C1 segment of cervical spinal cord (tissue), 14 donors: ENCODE data around the gene MEG3.

Source experiments
- DNase-seq, 14 donors: peaks; one replicate each; lab custom pipeline; 2025; lab: John Stamatoyannopoulos, UW

Gene MEG3

DNA sequence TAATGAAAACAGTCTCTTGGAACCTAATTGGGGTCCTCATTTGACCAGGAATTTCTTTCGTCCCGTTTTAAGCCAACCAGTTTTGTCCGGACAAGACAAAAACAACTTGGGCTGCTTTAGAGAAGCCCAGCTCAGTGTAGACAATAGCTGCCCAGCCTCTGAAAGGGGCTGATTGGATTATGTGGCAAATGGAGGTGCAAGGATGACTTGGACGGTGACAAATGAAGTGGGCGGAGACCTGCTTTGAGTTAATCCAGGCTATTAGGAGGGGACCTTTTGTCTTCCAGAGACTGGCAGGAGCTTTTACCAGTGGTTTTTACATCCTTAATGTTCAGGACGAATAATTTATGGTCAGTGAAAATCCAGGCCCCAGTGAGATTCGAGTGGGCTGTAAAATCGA lies 4.8 kb downstream of the MEG3 start:
- no peak for DNase-seq

DNA sequence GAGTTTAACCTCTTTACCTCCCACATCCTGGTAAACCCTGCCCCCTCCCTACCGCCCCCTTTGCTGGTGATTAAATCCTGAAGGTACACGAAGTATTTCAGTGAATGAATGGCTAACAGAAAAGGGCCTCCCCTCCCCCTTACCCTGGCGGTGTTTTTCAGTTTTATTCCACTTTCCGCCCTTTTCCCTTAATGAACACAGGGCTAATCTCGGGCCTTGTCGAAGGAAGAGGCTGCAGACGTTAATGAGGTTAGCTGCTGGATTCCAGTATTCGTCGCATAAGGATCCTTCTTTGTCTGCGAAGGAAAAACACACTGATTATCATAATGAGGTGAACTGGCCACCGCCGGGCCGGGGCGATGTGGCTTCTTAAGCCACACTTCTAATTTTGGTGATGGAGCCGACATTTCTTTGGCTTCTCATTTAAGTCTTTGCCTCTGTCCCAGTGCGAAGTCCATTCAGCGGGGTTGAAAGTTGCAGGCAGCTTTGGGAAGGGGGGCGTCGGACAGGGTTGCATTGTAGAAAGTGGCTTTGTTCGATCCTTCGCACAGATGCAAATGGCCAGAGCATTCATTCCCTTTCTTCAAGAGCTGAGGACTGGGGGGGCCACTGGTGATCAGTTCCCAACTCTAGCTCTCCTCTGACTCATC lies 6.5 kb downstream of the MEG3 start:
- DNase-seq: no peak

DNA sequence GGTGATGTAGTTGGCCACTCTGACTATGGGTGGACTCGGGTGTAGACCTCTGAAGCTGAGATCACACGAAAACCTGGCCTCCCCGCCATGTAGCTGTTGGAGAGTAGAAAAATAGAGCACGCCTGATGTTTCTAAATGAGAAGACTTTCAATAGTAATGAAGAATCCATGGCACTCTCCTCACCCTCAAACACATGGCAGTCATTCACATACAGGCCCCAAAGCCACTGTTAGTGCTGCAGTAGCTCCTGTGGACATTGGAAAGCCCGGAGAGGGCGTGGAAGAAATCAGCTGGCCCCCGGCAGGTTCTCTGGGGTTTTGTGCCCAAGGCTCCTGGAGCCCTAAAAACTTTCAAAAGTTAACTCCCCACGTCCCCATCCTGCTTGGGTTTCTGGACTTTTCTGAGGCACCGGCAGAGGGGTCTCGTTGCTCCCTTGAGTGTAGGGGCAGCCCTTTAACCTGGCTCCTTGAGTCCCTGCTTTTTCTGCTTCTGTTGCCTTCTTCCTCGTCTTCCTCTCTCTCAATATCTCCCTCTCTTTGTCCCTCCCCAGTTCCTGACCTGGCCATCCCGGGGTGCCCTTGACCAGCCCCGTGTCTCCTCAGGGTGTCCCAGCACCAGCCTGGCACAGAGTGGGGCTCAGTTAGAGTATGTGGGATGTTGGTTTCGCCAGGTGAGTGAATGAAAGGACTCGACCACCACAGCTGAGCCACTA lies 8.3 kb downstream of the MEG3 start:
- DNase-seq: no peak

DNA sequence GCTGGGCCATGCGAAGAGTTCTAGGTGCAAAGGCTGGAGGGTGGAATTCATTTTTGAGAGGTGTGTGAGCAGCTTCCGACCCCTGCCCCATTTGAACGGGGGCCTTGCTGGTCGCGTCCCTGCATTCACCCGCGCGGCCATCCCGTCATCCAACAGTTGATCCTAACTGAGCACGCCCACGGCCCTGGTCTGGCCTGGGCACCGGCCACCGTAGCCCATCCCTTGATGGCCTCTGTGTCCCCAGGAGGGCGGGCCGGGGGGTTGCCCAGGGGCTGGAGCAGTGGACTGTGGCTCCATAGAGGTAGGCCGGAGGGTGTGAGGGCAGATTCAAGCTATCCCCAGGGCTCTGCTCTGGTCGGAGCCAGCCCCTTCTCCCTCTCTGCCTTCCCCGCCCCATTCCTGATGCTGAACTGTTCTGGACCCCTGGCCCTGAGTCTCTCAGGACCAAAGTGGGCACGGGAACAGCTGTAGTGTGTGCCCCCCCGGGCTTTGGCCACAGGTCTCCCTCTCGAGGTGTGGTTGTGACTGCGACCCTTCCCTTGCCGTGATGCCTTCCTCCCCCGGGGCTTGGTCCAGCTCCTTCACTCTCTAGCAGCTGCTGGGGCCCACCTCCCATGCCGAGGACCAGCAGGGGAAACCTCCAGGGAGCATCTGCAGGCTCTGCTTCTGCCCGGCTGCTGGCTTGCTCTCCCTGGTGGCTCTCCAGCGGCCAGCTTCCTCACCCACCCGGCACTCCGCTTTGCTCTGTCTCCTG lies 9.1 kb downstream of the MEG3 start:
- no peak for DNase-seq

DNA sequence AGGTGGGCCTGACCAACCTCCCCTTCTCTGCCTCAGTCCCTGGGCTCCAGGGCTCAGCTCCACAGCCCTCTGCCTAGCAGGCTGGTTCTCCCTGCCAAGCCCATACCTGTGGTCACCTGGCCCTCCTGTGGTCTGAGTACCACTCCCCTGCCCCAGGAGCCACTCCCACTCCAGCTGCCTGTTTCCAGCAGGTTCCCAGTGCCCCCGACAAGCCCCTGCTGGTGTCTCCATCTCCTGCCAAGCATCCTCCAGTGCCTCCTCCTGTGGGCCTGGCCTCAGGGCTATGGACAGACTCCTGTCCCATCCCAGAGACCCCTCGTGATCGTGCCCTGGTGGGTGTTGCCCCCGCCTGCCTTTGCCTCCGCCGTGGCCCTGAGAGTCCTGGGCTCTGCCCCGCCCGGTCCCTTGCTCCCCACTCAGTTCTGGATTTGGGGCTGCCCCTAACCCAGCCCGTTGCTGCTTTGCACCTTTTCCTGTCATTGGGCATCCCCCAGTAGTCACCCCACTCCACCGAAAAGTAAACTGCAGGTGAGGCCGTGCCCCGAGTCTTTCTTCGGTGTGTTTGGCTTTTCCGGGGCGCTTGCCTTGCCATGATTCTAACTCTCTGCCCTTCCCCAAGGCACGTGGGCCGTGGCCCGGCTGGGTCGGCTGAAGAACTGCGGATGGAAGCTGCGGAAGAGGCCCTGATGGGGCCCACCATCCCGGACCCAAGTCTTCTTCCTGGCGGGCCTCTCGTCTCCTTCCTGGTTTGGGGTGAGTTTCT lies 9.8 kb downstream of the MEG3 start:
- no peak for DNase-seq

DNA sequence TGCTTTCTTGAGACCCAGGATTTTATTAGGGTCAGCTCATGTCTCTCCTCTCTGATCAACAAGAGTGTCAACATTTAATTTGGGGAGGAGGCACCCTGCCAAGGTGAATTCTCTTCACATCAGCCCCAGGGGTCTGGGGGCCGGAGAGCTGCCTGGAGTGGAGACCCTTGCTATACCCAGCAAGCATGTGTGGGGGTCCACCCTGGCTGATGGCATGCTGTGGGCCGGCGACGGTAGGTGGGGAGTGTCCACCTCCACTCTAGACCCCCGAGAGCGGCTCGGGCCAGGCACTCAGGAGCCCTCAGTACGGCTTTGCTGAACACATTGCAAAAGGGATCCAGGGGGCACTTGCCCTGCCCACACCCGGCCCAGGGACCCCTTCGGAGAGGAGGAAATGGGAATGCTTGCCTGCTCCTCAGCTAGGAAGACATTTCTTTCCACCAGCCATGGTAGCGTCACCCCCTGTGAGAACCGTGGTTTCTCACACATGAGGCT lies 10.4 kb downstream of the MEG3 start:
- no peak for DNase-seq

DNA sequence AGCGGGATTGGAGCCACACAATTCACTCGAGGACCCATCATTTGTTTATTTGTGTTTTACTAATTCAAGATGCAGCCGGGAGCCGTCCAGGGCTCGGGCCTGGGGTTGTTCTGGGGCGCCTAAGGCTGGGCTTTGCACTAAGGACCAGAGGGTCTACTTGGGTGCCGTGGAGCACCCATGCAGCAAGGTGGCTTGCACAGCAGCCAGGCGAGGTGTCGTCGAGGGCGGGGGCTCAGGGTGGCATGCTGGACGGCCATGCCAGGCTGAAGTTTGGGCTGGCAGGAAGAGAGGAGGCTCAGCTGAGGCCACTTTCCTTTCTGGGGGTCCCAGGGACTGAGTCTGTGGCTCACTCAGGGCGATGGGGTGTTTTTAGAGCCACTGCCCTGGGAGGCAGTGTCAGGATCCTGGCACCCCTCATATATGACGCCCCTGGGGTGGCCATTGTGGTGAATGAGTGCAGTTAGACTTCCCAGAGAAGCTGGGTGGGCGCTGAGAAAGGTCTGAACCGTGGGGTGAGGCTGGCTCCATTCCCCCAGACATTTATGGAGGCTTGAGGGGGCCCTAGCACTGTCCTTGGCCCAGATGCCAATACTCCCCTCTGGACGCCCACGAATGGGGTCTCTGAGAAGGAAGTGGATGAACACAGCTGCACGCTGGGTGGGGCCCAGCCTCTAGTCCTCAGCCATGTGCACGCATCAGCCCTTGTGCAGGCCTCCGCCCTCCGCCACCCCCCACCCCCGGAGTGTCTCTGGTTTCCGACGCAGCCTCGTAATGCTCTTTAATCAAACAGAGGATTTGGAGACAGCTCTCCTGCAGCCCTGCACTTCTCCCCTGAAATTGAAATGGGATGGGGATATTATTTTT lies 11.3 kb downstream of the MEG3 start:
- no peak for DNase-seq

DNA sequence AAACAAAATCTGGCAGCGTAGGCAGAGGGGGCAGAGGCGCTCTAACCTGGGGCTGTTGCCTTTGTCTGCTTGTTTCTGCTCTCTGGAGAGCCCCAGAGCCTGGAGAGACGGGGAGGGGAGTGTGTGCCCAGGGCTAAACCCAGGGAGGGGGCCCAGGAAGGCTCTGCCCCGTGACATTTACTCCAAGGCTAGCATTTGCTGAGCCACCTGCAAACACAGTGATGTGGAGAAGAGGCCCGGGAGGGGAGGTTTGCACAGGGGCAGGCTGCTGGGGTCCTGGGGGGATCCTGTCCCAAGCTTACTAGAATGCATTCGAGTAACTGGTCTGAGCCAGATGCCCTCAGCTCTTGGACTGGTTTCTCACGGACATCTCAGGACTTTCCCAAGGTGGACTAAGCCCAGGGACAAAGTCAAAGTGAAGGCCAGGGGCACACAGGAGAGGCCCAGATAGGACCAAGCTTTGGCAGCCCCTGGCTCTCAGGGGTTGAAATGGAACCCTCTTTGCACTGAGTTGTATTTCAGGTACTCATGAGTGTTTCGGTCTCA lies 12.0 kb downstream of the MEG3 start:
- DNase-seq: no peak

DNA sequence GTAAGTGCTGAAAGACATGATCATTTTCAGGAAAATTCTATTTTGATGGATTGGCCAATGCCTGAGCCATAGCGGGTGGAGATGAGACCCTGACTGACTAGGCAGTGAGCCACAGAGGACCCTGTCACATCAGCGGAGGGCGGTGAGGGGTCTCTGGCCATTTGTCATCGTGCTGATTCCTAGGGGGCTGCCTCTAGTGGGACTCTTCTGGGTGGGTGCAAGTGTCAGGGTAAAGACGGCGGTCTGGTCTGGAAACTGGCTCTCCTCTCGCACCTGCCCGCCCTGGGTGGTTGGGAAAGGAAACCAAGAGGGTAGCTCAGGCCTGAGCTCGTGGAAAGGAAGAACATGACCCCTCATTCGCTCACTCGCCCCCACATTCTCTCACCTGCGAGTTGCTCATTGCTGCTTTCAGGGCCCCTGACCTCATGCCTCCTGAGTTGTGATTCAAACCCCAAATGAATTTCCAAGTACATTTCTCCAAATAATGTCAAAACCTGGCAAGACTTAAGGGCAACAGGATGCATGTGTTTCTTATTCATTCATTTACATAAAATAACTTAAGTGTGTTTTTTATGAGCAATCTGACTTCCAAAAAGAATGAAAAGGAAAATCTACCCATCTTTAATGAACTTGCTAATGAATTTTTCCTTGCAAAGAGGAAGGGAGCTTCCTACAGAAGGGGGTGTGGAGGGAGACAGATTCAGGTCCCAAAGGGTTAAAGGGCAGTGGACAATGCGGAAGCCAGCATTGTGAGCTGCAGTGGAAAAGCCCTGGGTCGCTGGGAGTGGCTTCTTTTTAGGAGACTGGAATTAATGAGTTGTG lies 12.8 kb downstream of the MEG3 start:
- DNase-seq: no peak

DNA sequence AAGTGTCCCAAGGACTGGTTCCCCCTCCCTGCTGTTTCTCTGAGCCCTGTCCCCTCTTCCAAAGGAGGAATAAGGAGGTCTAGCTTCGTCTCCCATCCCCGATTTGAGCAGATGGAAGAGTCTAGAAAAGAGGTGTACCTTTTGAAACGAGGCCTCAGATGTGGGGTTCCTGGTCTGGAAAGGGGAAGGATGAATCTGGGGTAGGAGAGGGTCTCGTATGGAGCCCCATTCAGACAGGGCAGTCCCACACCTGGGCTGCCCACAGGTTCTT lies 13.3 kb downstream of the MEG3 start:
- DNase-seq: no peak

DNA sequence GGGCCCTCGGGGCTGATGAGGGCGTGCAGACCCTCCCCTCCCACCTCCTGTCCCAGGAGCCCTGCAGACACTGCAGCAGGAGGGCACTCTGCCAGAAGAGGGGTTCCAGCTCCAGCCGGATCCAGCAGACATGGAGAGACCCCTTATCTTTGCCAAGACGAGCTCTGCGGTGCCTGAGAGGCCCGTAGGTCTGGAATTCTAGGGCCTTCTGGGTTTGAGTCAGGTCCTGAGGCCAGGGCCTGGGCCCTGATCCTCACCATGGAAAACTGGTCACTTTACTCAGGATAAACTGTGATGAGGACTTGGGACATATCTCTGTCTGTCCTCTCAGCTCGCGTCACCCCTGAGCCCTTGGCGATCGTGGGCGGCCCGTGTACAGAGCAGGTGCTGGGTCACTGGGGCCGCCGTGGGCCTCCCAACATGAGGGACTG lies 13.8 kb downstream of the MEG3 start:
- DNase-seq: no peak

DNA sequence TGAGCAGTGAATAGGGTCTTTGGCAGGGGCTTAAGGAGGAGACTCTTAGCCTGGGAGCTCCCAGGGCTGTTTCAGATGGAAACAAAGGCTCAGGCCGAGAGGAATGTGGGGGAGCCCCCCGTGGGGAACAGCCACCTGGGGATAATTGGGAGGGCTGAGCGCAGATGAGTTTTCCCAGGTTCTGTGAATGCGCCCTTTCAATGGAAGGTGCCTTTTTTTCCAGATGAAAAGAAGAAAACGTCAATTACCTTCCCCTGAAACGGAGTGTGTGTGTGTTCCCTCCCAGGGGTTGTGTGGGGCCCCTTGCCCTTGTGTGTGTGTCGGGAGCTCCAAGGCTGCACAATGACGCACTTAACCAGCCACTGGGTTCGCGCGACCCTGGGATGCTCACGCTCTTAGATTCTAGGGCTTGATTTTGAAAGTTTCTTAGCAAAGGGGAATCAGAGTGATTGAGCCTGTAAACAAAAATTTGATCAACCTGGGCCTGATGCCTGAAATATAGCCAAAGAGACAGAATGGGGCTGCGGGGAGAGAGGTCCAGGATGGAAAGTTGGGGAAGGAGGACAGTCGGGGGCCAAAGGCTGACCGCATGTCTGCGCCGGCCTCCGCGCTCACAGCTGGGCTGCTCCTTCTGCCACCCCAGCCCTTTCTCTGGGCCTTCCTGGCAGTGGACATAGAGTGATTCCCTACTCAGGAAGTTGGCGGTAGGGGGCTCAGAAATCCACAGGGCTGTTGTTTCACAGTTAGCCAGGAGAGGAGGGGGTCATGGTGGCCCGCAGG lies 14.6 kb downstream of the MEG3 start:
- DNase-seq: no peak

DNA sequence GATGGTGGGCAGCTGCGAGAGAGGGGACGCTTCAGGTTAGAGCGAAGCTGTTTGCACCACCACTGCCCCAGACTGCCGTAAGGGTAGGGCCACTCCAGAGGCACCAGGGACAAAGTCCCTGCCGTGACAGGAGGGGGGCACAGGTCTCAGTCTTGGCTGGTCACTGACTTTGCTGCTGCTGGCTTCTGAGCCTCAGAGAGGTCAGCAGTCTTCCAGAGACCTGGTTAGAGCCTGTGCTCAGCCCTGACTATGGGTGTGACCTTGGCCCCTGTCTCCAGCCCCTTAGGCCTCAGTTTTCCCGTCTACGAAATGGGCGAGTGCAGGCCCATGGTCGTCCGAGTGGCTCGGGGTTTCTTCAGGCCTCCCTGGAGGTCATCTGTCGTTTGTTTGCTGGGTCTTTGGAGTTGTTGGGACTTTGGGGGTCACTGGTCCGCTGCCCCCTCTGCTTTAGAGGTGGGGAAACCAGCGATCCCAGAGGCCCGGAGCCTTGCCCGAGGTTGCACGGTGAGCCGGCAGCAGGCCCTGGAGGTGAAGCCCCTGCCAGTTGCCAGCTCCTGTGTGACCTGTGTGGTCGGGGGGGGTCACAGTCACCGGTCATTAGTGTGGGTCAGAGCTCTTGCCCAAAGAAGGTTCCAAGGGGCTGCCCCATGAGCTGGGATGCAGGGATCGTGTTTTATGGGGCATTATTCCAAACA lies 15.3 kb downstream of the MEG3 start:
- no peak for DNase-seq

DNA sequence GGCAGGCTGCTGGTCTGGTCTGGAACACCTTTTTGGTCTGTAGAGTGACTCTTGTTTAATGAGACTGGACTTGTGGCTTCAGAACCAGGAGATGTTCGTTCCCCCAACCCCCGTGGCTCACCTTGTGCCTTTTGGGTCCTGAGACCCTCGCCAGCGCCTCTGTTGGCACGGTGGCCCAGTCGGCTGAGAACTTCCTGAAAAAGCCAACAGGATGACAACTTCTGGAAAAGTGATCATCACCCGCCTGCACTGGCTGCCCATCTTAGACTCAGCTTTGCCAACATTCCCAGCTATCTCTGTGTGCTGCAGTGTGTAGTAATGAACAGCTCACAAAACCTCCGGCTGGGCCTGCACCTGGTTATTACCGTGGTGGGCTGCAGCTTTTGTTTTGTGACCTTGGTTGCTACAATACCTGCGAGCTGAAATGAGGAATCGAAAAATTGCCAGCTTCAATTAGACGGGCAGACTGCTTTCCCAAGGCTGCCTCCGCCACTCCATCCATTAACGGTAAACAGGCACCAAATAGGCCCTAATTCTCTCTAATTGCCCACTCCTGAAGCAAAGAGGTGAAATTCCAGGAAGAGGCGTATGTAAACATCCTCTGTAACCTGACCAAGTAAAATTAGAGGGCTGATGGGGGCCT lies 16.0 kb downstream of the MEG3 start:
- DNase-seq: no peak

DNA sequence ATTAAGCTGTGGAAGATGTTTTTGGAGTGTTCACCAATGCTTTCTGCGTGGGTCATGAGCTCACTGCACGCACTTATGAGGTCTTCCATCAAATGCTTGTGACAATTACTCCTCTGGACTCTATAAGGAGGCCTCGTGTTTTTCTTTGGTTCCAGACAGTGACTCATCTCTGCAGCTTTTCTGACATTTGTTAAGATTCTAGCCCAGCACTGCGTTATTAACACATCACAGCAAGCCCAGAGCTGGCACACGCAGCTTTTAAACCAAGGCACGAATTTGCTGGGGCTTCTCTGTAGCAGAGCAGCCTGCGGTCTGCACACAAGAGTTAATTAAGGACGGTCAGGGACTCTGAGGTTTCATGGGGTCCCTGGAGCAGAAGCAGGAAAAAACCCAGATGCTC lies 16.9 kb downstream of the MEG3 start:
- peak in 1 of 14 donors; percentile 15 for DNase-seq

DNA sequence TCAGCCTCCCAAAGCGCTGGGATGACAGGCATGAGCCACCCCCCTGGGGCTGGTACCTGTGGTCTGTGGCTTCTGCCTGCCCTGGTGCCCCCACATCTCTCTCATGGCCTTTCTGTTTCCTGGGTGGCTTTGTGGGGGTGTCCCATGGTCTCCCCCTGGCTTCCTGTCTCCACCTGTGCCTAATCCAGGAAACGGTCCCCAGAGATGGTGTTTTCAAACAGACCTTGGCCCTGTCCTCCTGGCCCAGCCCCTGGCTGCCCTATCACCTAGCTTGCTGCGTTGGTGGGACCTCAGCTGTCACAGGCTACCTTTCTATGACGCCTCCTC lies 18.1 kb downstream of the MEG3 start:
- no peak for DNase-seq

DNA sequence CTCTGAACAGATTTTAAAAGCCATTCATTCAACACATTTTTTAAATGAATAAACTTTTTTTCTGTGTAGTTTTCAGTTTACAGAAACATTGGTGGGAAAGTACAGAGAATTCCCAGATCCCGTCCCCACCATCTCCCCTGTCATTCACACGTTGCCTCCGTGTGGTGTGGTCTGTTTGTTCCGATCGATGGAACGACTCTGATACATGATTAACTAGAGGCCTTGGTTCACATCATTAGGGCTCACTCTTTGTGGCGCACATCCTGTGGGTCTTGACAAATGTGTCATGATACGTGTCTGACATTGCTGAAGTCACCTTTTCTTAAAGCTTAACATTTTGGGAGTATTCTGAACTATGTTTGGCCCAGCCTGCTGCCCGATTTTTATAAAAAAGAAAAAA lies 18.5 kb downstream of the MEG3 start:
- no peak for DNase-seq

DNA sequence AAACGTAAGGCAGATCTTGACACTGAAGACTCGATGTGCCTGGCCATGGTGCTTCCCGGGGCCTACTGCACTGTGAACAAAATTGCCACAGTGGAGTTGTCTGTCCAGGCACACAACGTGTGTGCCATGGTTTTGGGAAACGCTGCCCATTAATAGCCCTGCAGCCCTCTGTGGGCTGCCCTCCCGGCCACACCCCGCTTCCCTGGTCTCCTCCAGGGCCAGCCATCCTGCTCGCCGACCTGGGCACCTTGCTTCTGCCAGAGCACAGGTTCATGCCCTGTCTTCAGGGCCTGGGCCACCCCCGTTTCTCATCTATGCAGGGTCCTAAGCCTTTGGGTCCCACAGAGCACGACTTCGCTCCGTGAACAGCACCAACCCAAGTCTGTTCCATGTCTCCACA lies 18.9 kb downstream of the MEG3 start:
- DNase-seq: no peak
